ENCODE measurements around the gene ATP6V1E1.

DNA sequence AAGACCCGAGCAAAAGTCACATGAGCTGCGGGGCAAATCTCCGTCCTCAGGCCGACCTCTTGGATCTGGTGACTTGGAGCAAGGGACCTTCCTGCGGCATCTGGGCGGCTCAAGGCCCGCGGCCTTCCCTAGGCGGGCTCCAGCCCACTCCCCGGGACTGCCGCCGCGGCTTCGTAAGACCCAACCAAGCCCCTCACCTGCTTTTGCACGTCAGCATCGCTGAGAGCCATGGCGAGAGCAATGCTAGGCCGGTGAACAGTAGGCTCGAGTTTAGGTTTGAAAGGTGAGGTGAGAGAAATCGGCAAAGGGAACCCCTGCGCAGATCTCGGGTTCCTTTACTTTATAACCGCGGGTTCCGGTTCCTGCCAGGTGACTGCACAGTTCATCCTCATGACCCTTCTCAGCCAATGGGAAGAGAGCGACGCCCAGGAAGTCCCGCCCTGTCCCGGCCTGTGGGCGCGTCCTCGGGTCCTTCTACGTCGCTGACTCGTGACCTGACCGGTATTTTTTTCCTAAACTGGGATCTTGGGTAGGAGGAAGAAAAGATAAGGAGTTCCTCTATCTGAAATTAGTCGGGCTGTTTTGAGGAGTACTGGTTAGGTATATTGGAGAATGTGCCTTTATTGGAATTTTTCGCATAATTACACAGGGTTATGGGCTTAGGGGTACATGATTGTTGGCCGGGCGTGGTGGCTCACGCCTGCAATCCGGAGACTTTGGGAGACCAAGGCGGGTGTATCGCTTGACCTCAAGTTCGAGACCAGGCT lies at the start of gene ATP6V1E1:
- TF ChIP-seq, protein P1, sequence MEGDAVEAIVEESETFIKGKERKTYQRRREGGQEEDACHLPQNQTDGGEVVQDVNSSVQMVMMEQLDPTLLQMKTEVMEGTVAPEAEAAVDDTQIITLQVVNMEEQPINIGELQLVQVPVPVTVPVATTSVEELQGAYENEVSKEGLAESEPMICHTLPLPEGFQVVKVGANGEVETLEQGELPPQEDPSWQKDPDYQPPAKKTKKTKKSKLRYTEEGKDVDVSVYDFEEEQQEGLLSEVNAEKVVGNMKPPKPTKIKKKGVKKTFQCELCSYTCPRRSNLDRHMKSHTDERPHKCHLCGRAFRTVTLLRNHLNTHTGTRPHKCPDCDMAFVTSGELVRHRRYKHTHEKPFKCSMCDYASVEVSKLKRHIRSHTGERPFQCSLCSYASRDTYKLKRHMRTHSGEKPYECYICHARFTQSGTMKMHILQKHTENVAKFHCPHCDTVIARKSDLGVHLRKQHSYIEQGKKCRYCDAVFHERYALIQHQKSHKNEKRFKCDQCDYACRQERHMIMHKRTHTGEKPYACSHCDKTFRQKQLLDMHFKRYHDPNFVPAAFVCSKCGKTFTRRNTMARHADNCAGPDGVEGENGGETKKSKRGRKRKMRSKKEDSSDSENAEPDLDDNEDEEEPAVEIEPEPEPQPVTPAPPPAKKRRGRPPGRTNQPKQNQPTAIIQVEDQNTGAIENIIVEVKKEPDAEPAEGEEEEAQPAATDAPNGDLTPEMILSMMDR (IDR thresholded peaks at IDR 0.05; ENCODE audit: low read length) = no peak
- no peak for TF ChIP-seq EZH2 (optimal IDR thresholded peaks at IDR 0.05; ENCODE audit: low read depth, low read length)

Measured in MM.1S (cell line).